ENCODE measurements around the gene MLXIPL.
"Not testable (repeated sequence)": the region's sequence is repeated elsewhere in the genome, so short reads cannot be mapped to it uniquely, and the experiment has no call there.

Gene MLXIPL

DNA sequence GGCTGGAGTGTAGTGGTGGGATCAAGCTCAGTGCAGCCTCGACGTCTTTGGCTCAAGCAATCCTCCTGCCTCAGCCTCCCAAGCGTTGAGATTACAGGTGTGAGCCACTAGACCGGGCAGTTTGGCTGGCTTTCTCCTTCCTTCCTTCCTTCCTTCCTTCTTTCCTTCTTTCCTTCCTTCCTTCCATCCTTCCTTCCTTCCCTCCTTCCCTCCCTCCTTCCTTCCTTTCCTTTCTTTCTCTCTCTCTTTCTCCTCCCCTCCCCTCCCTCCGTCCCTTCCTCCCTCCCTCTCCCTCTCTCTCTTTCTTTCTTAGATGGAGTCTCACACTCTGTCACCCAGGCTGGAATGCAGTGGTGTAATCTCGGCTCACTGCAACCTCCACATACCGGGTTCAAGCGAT lies 35.7 kb upstream of the MLXIPL start:
- H3K27me3 ChIP-seq (replicated peaks; ENCODE audit: control insufficient read depth, insufficient read depth, low read length), result peaks cover 14% of the 10 kb centered on the region
- H3K9me3 ChIP-seq (ENCODE audit: control insufficient read depth, low read length), result peaks cover 9% of the 10 kb centered on the region
- no peak for DNase-seq (ENCODE audit: low read depth)
- no peak overlapping the region for H3K4me3 ChIP-seq (ENCODE audit: low read length)
- no peak overlapping the region for H3K9ac ChIP-seq (ENCODE audit: low read length)
- no peaks in the 10 kb centered on the region for H3K4me1 ChIP-seq (ENCODE audit: control insufficient read depth, insufficient read depth, low read length)
- no peaks in the 10 kb centered on the region for H3K36me3 ChIP-seq (ENCODE audit: control insufficient read depth, insufficient read depth, low read length, severe bottlenecking)

DNA sequence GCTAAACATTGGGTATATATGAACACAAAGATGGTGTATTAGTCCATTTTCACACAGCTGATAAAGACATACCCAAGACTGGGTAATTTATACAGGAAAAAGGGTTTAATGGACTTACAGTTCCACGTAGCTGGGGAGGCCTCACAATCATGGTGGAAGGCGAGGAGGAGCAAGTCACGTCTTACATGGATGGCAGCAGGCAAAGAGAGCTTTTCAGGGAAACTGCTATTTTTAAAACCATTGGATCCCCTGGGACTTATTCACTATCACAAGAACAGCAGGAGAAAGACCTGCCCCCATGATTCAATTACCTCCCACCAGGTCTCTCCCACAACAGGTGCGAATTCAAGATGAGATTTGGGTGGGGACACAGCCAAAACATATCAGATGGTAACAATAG lies 31.0 kb upstream of the MLXIPL start:
- H3K36me3 ChIP-seq (ENCODE audit: control insufficient read depth, insufficient read depth, low read length, severe bottlenecking); H3K4me3 ChIP-seq (ENCODE audit: low read length); H3K9me3 ChIP-seq (ENCODE audit: control insufficient read depth, low read length); H3K9ac ChIP-seq (ENCODE audit: low read length); DNase-seq (ENCODE audit: low read depth); H3K4me1 ChIP-seq (ENCODE audit: control insufficient read depth, insufficient read depth, low read length): not testable (repeated sequence)
- H3K27me3 ChIP-seq (replicated peaks; ENCODE audit: control insufficient read depth, insufficient read depth, low read length), result peaks cover 27% of the 10 kb centered on the region

DNA sequence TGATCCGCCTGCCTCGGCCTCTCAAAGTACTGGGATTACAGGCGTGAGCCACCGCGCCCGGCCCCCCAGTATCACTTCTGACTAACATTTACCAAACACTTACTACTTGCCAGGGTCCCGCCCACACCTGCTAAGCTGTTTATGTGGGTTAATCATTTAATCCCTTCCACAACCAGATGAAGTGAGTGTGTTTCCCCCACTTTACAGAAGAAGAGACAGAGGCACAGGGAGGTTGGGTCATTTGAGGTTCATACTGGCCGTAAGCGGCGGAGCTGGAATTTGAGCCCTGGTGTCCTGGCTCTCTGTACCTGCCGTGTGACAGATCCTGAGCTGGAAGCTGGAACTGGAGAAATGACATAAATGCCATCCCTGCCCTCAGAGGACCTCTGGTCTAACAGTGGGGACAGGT lies 28.2 kb upstream of the MLXIPL start:
- Histone ChIP-seq H3K4me3 (ENCODE audit: low read length) (no peak overlapping the region), H3K4me1 (ENCODE audit: control insufficient read depth, insufficient read depth, low read length) (peaks cover 4% of the 10 kb centered on the region), H3K36me3 (ENCODE audit: control insufficient read depth, insufficient read depth, low read length, severe bottlenecking) (no peaks in the 10 kb centered on the region), H3K9me3 (ENCODE audit: control insufficient read depth, low read length) (no peaks in the 10 kb centered on the region), H3K9ac (ENCODE audit: low read length) (no peak overlapping the region), H3K27me3 (replicated peaks; ENCODE audit: control insufficient read depth, insufficient read depth, low read length) (peaks cover 38% of the 10 kb centered on the region)
- no peak for DNase-seq (ENCODE audit: low read depth)

DNA sequence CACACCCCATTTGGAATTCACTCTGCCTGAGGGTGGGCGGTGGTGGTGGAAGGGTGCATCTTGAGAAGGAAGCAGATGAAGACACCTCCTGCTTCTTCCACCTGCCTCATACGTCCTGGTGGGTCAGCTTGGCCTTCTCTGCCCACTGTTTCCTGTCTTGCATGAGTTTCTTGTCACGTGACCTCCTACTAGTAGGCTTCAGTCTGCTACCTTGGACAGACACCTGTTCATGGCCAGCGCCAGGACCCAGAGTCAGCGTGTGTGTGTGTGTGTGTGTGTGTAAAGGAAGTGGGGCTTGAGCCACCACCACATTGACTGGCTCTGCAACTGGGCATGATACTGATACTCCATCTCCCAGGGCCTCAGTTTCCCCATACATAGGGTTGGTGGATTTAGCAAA lies 26.2 kb upstream of the MLXIPL start:
- Histone ChIP-seq H3K27me3 (replicated peaks; ENCODE audit: control insufficient read depth, insufficient read depth, low read length) (peaks cover 58% of the 10 kb centered on the region), H3K9me3 (ENCODE audit: control insufficient read depth, low read length) (no peaks in the 10 kb centered on the region), H3K9ac (ENCODE audit: low read length) (no peak overlapping the region), H3K4me1 (ENCODE audit: control insufficient read depth, insufficient read depth, low read length) (peaks cover 7% of the 10 kb centered on the region), H3K36me3 (ENCODE audit: control insufficient read depth, insufficient read depth, low read length, severe bottlenecking) (no peaks in the 10 kb centered on the region), H3K4me3 (ENCODE audit: low read length) (no peak overlapping the region)
- DNase-seq (ENCODE audit: low read depth), result no peak

DNA sequence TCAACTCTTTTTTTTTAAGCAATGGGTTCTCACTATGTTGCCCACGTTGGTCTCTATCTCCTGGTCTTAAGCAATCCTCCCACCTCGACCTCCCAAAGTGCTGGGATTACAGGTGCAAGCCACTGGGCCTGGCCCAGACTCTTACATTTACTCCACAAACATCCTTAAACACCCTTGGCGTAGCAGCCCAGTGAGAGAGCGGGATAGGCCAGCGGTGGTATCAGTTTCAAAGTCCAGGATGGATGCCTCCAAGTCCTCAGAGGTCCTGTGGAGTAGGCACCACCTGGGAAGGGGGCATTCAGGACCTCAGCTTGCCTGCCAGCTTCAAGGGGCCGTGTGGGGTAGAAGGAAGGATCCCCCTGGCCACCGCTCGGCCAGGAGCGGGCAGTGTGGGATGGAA lies 25.3 kb upstream of the MLXIPL start:
- H3K27me3 ChIP-seq (replicated peaks; ENCODE audit: control insufficient read depth, insufficient read depth, low read length), result peaks cover 66% of the 10 kb centered on the region
- H3K36me3 ChIP-seq (ENCODE audit: control insufficient read depth, insufficient read depth, low read length, severe bottlenecking), result no peaks in the 10 kb centered on the region
- no peak for DNase-seq (ENCODE audit: low read depth)
- no peak overlapping the region for H3K9ac ChIP-seq (ENCODE audit: low read length)
- peaks cover 7% of the 10 kb centered on the region for H3K4me1 ChIP-seq (ENCODE audit: control insufficient read depth, insufficient read depth, low read length)
- no peaks in the 10 kb centered on the region for H3K9me3 ChIP-seq (ENCODE audit: control insufficient read depth, low read length)
- H3K4me3 ChIP-seq (ENCODE audit: low read length), result no peak overlapping the region

DNA sequence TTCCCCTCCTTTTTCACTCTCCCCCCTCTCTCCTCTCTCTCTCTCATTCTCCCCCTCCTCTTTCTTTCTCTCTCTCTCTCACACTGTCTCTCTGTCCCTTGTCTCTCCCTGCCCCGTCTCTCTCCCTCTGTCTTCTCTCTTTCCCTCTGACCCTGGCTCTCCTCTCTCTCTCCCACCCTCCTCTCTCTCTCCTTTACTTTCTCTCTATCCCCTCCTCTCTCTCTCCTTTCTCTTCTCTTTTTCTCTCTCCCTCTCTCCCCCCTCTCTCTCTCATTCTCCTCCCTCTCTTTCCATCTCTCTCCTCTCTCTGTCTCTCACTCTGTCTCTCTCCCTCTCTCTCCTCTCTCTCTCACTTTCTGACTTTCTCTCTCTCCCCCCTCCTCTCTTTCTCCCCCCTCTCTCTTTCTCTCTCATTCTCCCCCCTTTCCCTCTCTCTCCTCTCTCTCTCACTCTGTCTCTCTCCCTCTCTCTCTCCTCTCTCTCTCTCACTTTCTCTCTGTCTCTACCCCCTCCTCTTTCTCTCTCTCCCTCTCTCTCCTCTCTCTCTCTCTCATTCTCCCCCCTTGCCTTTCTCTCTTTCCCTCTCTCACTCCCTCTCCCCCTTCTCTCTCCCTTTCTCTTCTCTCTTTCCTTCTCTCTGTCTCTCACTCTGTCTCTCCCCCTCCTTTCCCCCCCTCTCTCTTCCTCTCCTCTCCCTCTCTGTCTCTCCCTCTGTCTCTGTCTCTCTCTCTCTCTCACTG lies 24.4 kb upstream of the MLXIPL start:
- Histone ChIP-seq H3K9ac (ENCODE audit: low read length) (no peak overlapping the region), H3K36me3 (ENCODE audit: control insufficient read depth, insufficient read depth, low read length, severe bottlenecking) (no peaks in the 10 kb centered on the region), H3K9me3 (ENCODE audit: control insufficient read depth, low read length) (no peaks in the 10 kb centered on the region), H3K27me3 (replicated peaks; ENCODE audit: control insufficient read depth, insufficient read depth, low read length) (peaks cover 70% of the 10 kb centered on the region), H3K4me1 (ENCODE audit: control insufficient read depth, insufficient read depth, low read length) (peaks cover 7% of the 10 kb centered on the region), H3K4me3 (ENCODE audit: low read length) (no peak overlapping the region)
- no peak for DNase-seq (ENCODE audit: low read depth)

DNA sequence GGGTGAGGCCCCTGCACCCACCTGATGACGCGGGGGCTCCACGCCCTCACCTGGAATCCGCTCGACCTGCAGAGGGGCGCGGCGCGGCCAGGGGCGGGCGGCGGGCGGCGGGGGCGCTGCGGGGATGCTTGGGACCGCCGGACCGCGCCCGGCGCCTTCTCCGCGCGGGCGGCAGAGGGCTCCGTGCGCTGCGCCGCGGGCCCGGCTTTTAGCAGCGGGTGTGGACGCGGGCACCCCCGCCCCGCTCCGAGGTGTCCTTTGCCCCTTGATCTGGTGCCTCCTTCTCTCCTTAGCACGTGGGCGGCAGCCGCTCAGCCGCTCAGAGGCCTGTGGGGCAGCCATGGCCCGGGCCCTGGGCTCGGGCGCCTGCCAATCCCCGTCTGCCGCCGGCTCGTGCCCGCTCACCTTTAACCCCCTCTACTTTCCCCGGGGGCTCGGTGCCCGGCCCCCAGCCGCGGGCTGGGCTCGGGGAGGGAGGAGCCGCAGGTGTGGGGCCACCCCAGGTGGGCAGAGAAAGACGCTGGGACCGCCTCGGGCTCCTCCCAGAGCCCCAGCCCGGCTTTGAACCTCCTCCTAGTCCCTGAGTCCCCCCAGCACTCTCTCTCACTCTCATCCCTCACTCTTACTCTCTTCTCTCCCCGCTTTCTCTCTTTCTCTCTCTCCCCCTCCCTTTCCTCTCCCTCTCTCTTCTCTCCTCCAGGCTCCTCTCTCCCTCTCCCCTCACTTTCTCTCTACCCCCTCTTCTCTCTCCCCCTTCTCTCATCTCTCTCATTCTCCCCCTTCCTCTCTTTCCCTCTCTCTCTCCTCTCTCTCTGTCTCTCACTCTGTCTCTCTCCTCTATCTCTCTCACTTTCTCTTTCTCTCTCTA lies 23.6 kb upstream of the MLXIPL start:
- H3K4me1 ChIP-seq (ENCODE audit: control insufficient read depth, insufficient read depth, low read length), result peaks cover 7% of the 10 kb centered on the region
- no peaks in the 10 kb centered on the region for H3K9me3 ChIP-seq (ENCODE audit: control insufficient read depth, low read length)
- peaks cover 70% of the 10 kb centered on the region for H3K27me3 ChIP-seq (replicated peaks; ENCODE audit: control insufficient read depth, insufficient read depth, low read length)
- DNase-seq (ENCODE audit: low read depth), result peak; percentile 57
- peak overlapping the region; percentile 62 for H3K4me3 ChIP-seq (ENCODE audit: low read length)
- peak overlapping the region; percentile 15 for H3K9ac ChIP-seq (ENCODE audit: low read length)
- H3K36me3 ChIP-seq (ENCODE audit: control insufficient read depth, insufficient read depth, low read length, severe bottlenecking), result no peaks in the 10 kb centered on the region

DNA sequence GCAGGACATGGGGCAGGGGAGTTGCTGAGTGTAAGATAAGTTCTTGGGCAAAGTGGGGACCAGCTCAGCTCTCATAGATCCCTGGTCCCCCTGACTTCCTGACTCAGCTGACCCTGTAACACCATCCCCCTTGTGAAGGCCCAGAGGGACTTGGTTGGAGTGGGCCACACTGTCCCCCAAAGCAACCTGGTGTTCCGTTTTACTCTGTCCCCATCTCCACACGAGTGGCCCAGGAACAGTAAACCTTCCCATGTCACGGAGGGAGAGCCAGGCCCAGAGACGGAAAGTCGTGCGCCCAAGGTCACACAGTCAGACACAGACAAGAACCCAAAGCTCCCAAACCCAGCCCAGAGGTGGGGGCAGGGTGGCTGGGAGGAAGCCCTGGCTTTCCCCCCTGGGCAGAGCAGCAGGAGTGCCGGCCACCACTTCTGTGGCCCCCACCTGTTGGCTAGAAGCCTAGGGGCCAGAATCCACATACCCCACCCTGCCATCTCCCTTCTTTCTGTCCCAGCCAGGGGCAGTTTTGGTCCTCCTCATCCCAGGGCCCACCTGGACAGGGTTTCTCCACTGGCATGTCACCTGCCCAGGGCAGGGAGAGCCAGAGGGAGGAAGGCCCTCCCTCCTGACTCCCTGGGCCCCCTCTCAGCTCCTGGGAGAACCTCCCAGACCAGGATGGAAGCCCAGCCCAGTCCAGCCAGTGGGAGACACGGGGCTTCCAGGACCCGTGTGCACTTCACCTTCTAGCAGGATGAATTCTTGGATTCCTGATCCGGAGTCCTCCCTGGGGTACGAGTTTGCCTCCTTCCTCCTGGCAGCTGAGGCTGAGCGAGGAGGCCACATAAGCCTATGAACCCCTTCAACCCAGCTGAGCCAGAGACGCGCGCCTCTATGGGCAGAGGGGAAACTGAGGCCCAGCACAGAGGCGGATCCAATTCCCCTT lies 22.7 kb upstream of the MLXIPL start:
- peak overlapping the region; percentile 62 for H3K4me3 ChIP-seq (ENCODE audit: low read length)
- H3K9ac ChIP-seq (ENCODE audit: low read length), result no peak overlapping the region
- no peaks in the 10 kb centered on the region for H3K9me3 ChIP-seq (ENCODE audit: control insufficient read depth, low read length)
- H3K4me1 ChIP-seq (ENCODE audit: control insufficient read depth, insufficient read depth, low read length), result peaks cover 7% of the 10 kb centered on the region
- no peaks in the 10 kb centered on the region for H3K36me3 ChIP-seq (ENCODE audit: control insufficient read depth, insufficient read depth, low read length, severe bottlenecking)
- DNase-seq (ENCODE audit: low read depth), result no peak
- H3K27me3 ChIP-seq (replicated peaks; ENCODE audit: control insufficient read depth, insufficient read depth, low read length), result peaks cover 71% of the 10 kb centered on the region

DNA sequence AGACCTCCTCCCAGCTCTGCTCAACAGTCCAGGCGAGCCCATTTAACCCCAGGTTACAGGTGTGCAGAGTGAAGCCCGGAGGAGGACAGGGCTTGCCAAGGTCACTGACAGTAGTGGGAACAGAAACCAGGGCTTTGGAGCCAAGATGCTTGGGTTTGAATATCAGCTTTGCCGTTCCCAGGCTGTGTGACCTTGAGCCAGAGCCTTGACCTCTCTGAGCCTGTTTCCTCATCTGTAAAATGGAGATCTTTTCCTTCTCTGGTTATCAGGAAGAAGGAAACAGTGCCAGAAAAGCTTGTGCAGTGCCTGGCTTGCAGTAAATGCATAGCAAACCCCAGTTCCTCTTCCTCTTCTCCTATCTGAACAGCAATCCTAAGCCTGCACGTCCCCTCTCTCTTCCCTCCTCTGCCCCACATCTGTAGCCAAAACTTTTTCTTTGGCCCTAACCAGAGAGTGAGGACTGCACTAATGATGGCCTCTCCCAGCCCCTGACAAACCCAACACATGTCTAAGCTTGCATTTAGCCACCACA lies 21.4 kb upstream of the MLXIPL start:
- H3K27me3 ChIP-seq (replicated peaks; ENCODE audit: control insufficient read depth, insufficient read depth, low read length), result peaks cover 65% of the 10 kb centered on the region
- peaks cover 7% of the 10 kb centered on the region for H3K4me1 ChIP-seq (ENCODE audit: control insufficient read depth, insufficient read depth, low read length)
- H3K9me3 ChIP-seq (ENCODE audit: control insufficient read depth, low read length), result no peaks in the 10 kb centered on the region
- H3K4me3 ChIP-seq (ENCODE audit: low read length), result no peak overlapping the region
- H3K9ac ChIP-seq (ENCODE audit: low read length), result no peak overlapping the region
- no peaks in the 10 kb centered on the region for H3K36me3 ChIP-seq (ENCODE audit: control insufficient read depth, insufficient read depth, low read length, severe bottlenecking)
- DNase-seq (ENCODE audit: low read depth), result no peak

DNA sequence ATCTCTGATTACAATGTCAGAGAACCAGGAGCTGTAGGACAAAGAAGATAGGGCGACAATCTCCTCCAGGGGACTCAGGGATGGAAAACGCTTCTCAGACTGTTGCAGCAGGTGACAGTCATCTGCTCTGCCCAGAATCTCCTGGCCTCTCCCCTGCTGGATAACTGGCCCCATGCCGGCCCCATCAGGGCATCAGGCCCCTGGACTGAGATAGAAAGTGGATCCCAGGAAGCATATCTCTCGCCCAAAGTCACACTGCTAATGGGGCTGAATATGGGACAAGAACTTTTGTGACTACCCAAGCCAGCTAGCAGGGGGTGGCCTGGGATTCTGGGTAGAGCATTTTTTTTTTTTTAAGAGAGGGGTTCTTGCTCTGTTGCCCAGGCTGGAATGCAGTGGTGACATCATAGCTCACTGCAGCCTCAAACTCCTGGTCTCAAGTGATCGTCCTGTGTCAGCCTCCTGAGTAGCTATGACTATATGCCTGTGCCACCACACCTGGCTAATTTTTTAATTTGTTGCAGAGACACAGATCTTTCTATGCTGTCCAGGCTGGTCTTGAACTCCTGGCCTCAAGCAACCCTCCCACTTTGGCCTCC lies 20.5 kb upstream of the MLXIPL start:
- no peak for DNase-seq (ENCODE audit: low read depth)
- H3K4me1 ChIP-seq (ENCODE audit: control insufficient read depth, insufficient read depth, low read length), result peaks cover 7% of the 10 kb centered on the region
- H3K4me3 ChIP-seq (ENCODE audit: low read length), result no peak overlapping the region
- H3K9me3 ChIP-seq (ENCODE audit: control insufficient read depth, low read length), result no peaks in the 10 kb centered on the region
- H3K27me3 ChIP-seq (replicated peaks; ENCODE audit: control insufficient read depth, insufficient read depth, low read length), result peaks cover 60% of the 10 kb centered on the region
- H3K36me3 ChIP-seq (ENCODE audit: control insufficient read depth, insufficient read depth, low read length, severe bottlenecking), result no peaks in the 10 kb centered on the region
- H3K9ac ChIP-seq (ENCODE audit: low read length), result no peak overlapping the region
